Measurements from ENCODE around the gene COBL.

The COBL gene

GRCh38 chr7:51186531-51186930 lies 130.1 kb downstream of the COBL start:
- DNase-seq (ENCODE audit: low spot score) = no peak

- DNase-seq (ENCODE audit: low spot score) = no peak
These were observed 133.9 kb downstream of the COBL start for GRCh38 chr7:51182636-51183166.

DNA sequence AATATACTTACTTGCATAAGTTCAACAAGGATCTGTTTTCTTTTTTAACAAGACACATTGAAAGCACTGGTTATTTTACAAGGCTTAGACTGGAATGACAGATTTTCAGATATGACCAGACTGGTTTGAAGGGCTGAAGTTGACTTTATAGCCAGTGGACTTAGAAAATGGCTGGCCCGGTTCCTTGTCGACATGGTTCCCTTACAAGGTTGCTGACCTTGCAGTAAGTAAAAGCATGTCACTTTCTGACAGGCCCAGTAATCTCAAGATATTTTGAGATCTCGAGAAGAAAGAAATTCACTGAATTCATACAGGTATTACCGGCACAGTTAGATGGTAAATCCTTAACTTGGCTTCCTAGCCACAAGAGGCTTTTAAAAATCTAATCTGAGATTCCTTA lies 136.5 kb downstream of the COBL start:
- DNase-seq (ENCODE audit: low spot score) = no peak

- DNase-seq (ENCODE audit: low spot score) = no peak
These were observed 140.6 kb downstream of the COBL start for GRCh38 chr7:51175992-51176388.

- DNase-seq (ENCODE audit: low spot score) = no peak
These were observed 141.2 kb downstream of the COBL start for GRCh38 chr7:51175316-51175991.

- DNase-seq (ENCODE audit: low spot score) = no peak
These were observed 151.3 kb downstream of the COBL start for GRCh38 chr7:51165337-51165736.

GRCh38 chr7:51162724-51163329 lies 153.8 kb downstream of the COBL start:
- peak; percentile 95 for DNase-seq (ENCODE audit: low spot score)

DNA sequence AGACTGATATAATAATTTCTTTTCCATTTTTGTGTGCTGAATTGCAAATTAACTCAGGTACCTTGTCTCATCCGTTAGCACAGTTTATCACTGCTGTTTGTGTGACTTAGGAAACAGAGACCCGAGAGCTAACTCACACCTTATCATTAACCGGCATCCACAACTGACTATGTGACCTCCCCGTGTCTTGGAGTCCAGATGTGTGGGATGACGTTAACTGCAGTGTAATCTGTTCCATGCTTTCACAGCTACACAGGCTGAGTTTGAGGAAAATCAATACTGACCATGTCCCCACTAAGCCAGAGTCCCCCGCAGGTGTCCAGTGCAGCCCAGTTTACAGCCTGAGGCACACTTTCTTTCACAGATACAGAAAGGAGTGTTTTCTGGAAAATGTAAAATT lies 154.7 kb downstream of the COBL start:
- DNase-seq (ENCODE audit: low spot score) = no peak

DNA sequence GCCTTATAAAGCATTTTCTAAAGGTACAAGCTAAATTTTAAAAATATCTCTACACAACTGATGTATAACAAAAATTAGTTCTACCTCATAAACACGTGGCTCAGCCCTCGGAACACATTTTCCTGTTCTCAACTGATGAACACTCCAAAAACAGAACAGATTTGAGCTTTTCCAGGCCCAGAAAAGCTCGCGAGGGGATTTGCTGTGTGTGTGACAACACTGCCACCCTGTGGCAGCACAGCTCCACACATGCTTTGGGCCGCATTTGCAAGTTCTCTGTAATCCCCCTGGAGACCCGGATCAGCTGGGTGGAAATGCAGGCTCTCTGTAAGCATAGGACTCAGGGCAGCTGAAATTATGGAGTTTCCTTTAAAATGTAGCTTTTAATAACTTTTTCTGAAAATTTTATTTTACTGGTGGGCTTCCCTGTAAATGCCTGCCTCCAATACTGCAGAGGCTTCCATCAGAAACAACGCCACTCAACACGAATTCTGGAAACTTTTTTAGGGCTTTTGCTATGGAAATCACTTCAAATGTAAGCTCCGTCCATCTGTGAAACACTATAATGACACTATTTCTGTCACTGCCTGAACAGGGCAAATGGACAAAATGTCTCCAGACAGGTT lies 155.5 kb downstream of the COBL start:
- peak; percentile 83 for DNase-seq (ENCODE audit: low spot score)

GRCh38 chr7:51160411-51160810 lies 156.2 kb downstream of the COBL start:
- DNase-seq (ENCODE audit: low spot score) = no peak

DNA sequence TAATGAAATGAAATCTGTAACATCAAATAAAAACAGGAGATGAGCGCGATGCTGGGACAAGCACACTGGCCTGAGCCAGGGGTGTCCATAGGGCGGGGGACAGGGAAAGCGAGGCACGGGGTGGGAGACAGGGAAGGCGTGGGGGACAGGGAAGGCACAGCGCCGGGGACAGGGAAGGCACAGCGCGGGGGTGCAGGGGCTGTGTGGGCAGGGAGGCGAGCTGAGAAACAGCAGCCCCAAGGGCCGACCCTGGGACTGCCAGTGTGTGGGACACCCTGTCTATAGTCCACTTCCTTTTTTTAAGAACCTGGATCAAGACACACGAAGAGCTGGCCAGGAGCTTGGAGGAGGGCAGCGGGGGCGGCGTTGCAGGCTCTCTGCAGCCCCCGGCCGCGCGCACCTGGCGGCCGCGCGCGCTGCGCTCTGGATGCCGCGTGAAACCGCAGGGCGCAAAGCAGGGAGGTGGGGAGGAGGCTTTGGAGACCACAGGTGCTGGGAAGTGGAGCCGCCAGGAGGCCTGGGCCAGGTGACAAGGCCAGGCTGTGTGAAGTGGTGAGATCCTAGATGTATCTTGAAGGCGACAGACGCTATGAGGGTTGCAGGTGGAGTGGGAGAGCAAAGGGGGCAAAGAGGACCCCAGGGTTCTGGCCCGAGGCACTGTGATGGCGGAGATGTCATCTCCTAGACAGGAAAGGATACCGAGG lies 157.7 kb downstream of the COBL start:
- DNase-seq (ENCODE audit: low spot score) = no peak

GRCh38 chr7:51158211-51158610 lies 158.4 kb downstream of the COBL start:
- DNase-seq (ENCODE audit: low spot score) = no peak

DNA sequence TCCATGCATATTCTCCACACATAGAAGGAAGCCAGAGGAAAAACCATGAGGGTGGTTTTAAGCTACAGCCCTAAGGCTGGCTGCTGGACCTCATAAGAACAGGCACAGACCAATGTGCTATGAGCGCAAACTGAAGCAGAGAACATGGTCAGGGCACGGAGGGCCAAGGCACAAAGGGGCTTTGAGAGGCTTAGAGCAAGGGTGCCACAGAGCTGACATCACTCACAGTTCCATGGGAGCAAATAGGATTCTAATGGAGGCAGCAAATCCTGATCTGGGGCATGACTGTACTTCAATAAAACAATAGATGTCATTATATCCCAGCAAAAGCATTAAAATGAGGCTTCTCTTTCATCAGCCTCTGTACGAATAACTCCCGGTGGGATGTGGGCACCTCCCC lies 162.4 kb downstream of the COBL start:
- DNase-seq (ENCODE audit: low spot score) = no peak

DNA sequence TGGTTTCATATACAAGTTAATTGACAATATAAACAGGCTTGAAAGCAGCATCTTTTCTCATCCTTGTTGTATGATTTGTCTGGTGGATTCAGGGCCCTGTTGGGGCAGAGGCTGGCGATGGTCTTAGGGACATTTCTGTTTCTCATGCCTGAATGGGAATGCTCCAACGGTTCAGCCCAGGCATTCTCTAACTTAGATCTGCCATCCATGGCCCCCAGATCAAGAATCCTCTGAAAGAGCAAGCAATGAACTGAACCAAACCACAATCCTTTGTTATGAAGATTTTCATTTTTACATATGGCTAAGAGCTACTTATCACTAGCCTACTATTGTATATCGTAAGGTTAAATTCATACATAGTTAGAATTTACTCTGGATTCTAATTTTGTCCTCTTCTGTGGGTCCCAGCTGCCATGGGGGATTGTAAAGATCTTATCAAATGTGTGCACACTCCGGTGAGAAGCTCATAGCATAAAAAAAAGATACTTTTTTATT lies 163.9 kb downstream of the COBL start:
- no peak for DNase-seq (ENCODE audit: low spot score)

DNA sequence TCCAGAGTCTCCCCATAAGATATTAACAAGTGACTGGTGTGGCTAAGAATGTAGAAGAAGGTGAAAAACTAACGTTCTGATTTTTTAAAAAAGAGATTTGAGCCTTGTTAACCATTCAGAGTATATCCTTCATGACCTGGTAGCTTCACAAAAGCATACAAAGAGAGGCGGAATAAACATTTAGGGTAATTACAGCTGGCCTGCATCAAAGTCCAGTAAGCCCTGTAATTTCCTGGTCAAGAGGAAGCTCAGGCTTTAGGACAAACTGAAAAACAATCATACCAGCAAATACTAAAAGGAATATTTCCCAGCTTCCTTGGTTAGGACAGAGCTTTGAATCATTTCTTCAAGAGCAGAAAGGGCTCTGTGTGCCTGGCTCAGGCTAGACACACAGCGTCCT lies 165.2 kb downstream of the COBL start:
- no peak for DNase-seq (ENCODE audit: low spot score)

DNA sequence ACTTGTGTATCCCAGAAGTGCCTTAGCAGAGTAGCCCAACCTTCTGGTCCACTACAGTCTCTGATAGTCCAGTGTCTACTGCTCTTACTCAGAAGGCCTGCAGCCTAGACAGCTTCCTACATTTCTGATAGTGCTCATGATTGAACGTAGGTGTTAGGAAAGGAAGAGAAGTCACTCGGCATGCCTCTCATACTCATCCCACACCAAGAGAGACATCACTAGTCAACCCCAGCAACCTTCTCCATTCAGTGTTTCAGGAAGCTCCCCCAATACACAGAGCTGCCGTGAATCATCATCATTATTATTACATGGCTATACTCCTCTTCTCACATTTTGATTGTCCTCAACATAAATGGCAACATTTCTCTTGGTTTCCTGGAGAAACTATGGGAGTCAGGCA lies 166.4 kb downstream of the COBL start:
- no peak for DNase-seq (ENCODE audit: low spot score)

DNA sequence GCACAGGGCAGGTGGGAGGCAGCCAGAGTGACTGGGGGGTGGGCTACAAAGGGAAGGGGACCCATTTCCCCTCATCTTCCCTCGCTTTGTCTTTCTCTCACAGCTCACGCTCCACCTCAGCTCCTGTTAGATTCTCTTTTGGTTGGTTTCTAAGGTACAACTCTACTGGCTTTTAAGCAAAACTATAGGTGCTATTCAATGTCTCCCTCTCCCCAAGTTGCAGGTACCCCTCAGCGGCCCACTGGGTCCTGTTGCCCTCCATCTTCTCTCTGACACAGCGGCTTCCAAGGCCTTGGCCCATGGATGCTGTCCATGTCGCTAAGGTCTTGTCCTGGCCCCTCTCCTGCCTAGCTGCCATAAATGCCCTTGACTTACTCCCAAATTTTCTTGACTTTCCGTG lies 168.4 kb downstream of the COBL start:
- DNase-seq (ENCODE audit: low spot score) = no peak

DNA sequence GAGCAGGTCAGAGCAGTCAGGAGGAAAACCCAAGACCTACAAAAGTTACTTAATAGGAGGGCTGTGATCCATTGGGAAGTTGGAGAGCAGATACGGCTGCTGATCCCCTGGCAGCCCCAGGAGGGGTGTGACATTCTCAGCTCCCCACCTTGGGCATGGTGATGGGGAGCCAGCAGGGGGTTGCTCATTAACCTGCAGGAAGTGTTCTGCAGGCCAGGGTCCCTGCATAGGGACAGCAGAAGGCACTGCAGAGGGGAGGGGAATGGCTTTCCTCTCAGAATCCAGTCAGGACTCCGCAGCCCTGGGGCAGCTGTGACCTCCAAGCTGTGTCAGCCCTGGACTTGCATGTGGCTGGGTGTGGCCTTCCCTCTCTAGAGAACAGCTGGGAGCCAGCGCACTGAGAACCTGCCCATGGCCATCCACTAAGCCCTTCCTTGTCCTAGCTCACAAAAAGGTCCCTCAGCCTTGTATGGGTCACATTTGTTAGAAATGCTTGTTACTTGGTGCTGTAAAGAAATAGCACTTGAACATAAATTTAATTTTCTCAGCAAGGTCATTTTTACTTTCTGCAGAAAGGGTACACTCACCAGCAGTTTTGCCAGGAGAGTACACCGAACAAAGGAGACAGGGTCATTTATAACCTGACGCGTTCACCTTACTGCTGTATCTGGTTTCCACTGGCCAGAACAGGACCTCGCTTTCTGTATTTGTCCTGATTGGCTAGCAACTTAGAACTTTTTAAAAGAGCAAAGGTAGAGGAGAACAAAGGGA lies 169.6 kb downstream of the COBL start:
- no peak for DNase-seq (ENCODE audit: low spot score)

DNA sequence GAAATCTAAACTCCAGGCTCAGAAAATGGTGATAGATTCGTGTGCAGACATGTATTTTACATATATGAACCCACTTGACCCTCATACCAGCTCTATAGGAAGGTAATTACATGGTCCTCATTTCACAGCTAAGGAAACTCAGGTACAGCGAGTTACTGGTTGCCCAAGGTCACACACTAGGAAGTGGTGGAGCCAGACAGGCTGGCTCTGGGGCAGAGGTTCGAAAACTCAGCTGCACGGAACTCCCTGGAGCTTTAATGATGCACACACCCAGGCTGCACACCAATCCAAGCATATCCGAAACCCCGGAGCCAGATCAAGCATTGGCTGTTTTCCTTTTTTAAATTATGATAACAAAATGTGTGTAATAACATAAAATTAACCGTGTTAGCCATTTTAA lies 172.4 kb downstream of the COBL start:
- no peak for DNase-seq (ENCODE audit: low spot score)

GRCh38 chr7:51142741-51143385 lies 173.7 kb downstream of the COBL start:
- no peak for DNase-seq (ENCODE audit: low spot score)

DNA sequence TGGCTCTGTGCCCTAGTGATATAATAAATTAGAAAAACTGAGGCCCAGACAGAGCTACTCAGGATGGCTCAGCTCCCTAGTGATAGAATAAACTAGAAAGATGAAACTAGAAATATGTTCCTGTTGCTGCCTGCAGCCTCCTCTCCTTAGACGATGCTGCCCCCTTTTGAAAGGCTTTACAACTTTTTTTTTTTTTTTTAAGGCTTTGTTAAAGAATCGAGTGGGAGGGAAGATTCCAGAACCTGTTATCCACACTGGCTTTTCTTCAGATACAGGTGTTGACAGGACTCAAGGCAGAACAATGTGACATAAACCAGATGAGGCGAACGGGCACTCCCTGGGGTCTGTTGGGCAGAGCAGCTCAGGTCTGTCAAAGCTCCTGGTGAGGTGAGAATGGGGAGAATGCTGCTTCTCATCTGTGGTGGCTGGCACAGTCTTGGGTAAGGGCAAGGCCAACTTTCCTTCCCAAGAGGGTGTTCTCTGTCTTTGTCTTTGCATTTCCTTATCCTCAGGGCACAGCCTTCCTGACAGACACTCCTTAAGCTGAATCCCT lies 175.1 kb downstream of the COBL start:
- peak; percentile 60 for DNase-seq (ENCODE audit: low spot score)

Data from cerebellar cortex (tissue), 1 donor.